Measurements from ENCODE around the gene LSM7.

Gene LSM7

GRCh38 chr19:2336528-2337328, 8.3 kb upstream of the LSM7 start:
- TF ChIP-seq, protein P1, sequence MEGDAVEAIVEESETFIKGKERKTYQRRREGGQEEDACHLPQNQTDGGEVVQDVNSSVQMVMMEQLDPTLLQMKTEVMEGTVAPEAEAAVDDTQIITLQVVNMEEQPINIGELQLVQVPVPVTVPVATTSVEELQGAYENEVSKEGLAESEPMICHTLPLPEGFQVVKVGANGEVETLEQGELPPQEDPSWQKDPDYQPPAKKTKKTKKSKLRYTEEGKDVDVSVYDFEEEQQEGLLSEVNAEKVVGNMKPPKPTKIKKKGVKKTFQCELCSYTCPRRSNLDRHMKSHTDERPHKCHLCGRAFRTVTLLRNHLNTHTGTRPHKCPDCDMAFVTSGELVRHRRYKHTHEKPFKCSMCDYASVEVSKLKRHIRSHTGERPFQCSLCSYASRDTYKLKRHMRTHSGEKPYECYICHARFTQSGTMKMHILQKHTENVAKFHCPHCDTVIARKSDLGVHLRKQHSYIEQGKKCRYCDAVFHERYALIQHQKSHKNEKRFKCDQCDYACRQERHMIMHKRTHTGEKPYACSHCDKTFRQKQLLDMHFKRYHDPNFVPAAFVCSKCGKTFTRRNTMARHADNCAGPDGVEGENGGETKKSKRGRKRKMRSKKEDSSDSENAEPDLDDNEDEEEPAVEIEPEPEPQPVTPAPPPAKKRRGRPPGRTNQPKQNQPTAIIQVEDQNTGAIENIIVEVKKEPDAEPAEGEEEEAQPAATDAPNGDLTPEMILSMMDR (IDR thresholded peaks at IDR 0.05; ENCODE audit: control insufficient read depth, insufficient read depth, low read depth, low read length, missing control alignments): no peak
- no peak overlapping the region for H3K4me3 ChIP-seq (ENCODE audit: control insufficient read depth, low read depth, low read length)
- DNase-seq (ENCODE audit: low read depth): no peak

DNA sequence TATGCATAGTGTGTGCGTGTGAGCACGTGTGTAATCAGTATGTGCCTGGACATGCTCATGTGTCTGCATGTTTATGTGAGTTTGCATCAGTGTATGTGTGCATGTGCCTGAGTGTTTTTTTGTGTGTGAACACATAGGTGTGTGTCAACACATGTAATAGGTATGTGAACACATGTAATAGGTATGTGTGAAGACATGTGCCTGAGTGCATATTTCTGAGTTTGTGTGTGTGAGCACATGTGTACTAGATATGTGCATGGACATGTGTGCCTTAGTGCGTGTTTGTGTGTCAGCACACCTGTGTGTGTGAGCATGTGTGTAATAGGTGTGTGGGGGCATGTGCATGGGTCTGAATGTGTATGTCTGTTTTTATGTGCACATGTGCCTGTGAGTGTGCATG, 7.5 kb upstream of the LSM7 start:
- no peak for DNase-seq (ENCODE audit: low read depth)
- no peak overlapping the region for H3K4me3 ChIP-seq (ENCODE audit: control insufficient read depth, low read depth, low read length)
- TF ChIP-seq, protein P1 (IDR thresholded peaks at IDR 0.05; ENCODE audit: control insufficient read depth, insufficient read depth, low read depth, low read length, missing control alignments): no peak

DNA sequence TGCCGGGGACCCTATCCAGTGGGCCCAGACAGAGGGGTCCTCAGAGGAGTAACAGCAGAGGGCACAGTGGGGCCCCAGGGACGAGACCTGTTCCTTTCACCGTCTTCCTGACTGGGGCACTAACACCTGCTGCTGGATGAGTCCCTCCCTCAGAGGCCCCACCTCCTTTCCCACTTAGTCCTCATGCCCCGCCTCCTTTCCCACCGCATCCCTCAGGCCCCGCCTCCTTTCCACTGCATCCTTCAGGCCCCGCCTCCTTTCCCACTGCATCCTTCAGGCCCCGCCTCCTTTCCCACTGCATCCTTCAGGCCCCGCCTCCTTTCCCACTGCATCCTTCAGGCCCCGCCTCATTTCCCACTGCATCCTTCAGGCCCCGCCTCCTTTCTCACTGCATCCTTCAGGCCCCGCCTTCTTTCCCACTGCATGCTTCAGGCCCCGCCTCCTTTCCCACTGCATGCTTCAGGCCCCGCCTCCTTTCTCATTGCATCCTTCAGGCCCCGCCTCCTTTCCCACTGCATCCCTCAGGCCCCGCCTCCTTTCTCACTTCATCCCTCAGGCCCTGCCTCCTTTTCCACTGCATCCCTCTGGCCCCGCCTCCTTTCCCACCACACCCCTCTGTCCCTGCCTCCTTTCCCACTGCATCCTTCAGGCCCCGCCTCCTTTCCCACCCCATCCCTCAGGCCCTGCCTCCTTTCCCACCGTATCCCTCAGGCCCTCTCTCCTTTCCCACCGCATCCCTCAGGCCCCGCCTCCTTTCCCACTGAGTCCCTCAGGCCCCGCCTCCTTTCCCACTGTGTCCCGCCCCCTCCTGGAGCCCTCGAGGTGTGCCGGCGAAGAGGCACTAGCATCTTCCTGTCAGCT, 6.8 kb upstream of the LSM7 start:
- TF ChIP-seq, protein P1 (IDR thresholded peaks at IDR 0.05; ENCODE audit: control insufficient read depth, insufficient read depth, low read depth, low read length, missing control alignments): no peak
- H3K4me3 ChIP-seq (ENCODE audit: control insufficient read depth, low read depth, low read length): no peak overlapping the region
- no peak for DNase-seq (ENCODE audit: low read depth)

- DNase-seq (ENCODE audit: low read depth): no peak
- TF ChIP-seq, protein P1 (IDR thresholded peaks at IDR 0.05; ENCODE audit: control insufficient read depth, insufficient read depth, low read depth, low read length, missing control alignments): no peak
Measured at GRCh38 chr19:2334426-2334825, 6.0 kb upstream of the LSM7 start.

DNA sequence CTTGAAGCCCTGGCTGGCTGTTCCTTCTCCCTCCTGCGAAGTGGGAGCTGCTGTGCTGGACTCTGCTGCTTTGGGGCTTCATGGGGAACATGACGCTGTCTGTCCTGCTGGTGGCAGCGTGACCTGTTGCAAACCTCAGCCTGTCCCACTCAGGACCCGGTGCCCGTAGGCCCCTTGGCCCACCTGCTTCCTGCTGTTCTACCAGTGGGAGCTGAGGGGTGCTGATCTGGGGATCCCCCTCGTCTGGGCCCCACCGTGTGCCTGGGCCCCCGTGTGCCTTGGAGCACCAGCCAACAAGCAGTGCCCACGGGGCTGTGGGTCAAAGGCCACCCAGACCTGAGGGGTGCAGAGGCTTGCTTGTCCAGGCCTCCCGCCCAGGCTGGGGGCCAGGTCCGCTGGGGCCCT, 5.4 kb upstream of the LSM7 start:
- no peak for DNase-seq (ENCODE audit: low read depth)
- H3K4me3 ChIP-seq (ENCODE audit: control insufficient read depth, low read depth, low read length): no peak overlapping the region
- TF ChIP-seq, protein P1 (IDR thresholded peaks at IDR 0.05; ENCODE audit: control insufficient read depth, insufficient read depth, low read depth, low read length, missing control alignments): no peak

More at GRCh38 chr19:2334426-2334825, 6.0 kb upstream of the LSM7 start:
- H3K4me3 ChIP-seq (ENCODE audit: control insufficient read depth, low read depth, low read length): no peak overlapping the region

DNA sequence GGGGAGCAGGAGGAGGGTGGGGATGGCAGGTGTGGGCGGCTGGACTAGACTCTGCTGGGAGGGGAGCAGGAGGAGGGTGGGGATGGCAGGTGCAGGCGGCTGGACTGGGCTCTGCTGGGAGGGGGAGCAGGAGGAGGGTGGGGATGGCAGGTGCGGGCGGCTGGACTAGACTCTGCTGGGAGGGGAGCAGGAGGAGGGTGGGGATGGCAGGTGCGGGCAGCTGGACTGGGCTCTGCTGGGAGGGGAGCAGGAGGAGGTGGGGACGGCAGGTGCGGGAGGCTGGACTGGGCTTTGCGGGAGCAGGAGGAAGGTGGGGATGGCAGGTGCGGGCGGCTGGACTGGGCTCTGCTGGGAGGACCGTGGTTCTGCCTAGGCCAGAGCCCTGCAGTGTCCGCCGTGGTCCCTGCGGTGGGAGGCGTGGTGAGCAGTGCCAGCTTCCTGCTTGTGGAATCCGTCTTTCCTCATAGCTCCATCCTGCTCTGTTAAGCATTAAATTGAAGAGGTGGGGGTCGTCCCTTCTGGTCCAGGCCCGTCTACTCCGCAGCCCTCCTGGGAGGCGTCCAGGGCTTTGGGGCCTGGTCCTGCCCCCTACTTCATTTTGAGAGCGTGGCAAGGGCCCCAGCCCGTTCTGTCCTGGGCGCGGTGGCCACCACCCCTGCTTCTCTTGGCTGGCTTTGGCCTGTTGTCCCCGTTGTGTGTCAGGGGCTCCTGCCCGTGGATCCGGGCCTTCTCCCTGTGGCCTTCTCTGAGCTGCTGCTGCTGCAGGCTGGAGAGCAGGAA, 4.8 kb upstream of the LSM7 start:
- no peak for DNase-seq (ENCODE audit: low read depth)
- TF ChIP-seq, protein P1 (IDR thresholded peaks at IDR 0.05; ENCODE audit: control insufficient read depth, insufficient read depth, low read depth, low read length, missing control alignments): no peak
- no peak overlapping the region for H3K4me3 ChIP-seq (ENCODE audit: control insufficient read depth, low read depth, low read length)

Measured in AG09309 (cell line).